Esophagus muscularis mucosa (tissue), 4 donors: ENCODE measurements around the gene APOL3. TPM values are rescaled to one million over a fixed set of nuclear protein-coding genes. Genes with fewer than 3 reads are reported as not detected.
"Not testable (repeated sequence)": the region's sequence is repeated elsewhere in the genome, so short reads cannot be mapped to it uniquely, and the experiment has no call there.

ENCODE experiments used
- DNase-seq: peaks from one replicate; pipeline ENCODE4 v3.0.0-alpha.2; 2017; ENCODE audit errors: extremely low spot score
- H3K27ac ChIP-seq, 4 donors: fragments of 200-600 bp; sonication (generic); replicated peaks in 1 of 4; 1 replicate in 3 of 4; 2 replicates in 1 of 4; pipeline ENCODE4 v1.5.1; 2016 to 2019; ENCODE audit warnings: mild to moderate bottlenecking in 1 of 4
- H3K27me3 ChIP-seq, 4 donors: fragments of 200-600 bp; sonication (generic); one replicate each; pipeline versions ENCODE4 v1.5.1 to v1.6.0; 2016 to 2019
- H3K36me3 ChIP-seq, 4 donors: fragments of 200-600 bp; sonication (generic); one replicate each; pipeline ENCODE4 v1.5.1; 2016 to 2019
- H3K4me1 ChIP-seq, 4 donors: fragments of 200-600 bp; sonication (generic); one replicate each; pipeline ENCODE4 v1.5.1; 2016 to 2019
- H3K4me3 ChIP-seq, 4 donors: fragments of 200-600 bp; sonication (generic); 1 replicate in 2 of 4; 2 replicates in 2 of 4; pipeline ENCODE4 v1.5.1; 2016 to 2019; ENCODE audit warnings: mild to moderate bottlenecking in 4 of 4, moderate library complexity in 1 of 4
- H3K9me3 ChIP-seq, 4 donors: fragments of 200-600 bp; sonication (generic); 1 replicate in 3 of 4; 2 replicates in 1 of 4; pipeline ENCODE4 v1.5.1; 2016 to 2019
- EP300 ChIP-seq: sonication (generic); formaldehyde crosslinking; IDR thresholded peaks from one replicate; pipeline ENCODE4 v1.6.1; 2017; ENCODE audit warnings: antibody characterized with exemption
- POLR2A ChIP-seq: fragments of 450-650 bp; IDR thresholded peaks from one replicate; pipeline ENCODE4 v1.6.1; 2017; ENCODE audit warnings: antibody characterized with exemption, moderate library complexity, mild to moderate bottlenecking, low read depth
- POLR2AphosphoS5 ChIP-seq, 2 donors: sonication (generic); formaldehyde crosslinking; IDR thresholded peaks; one replicate each; pipeline ENCODE4 v1.6.1; 2017; ENCODE audit warnings: antibody characterized with exemption in 2 of 2
- WGBS: methylation state at CpG from one replicate; pipeline ENCODE4 v1.1.5; 2018; 5-methylcytosine and 5-hydroxymethylcytosine counted together
- intact Hi-C: fragments of 100-400 bp; cut with DNase I; formaldehyde crosslinking; loops from one replicate; pipeline ENCODE4 v1.15.1; 2023
- total RNA-seq, 4 donors: library from RNA; depleted of rRNA; stranded (reverse); fragments of >200 nt; gene quantifications; one replicate each; pipeline versions ENCODE4 v1.1.0 to v1.2.1, GENCODE V29; 2016
- TF ChIP-seq, protein P1 (sequence below), 3 experiments: fragments of 200-600 bp in 2 of 3; fragments of 450-650 bp in 1 of 3; sonication (generic) in 2 of 3; IDR thresholded peaks; one replicate each; pipeline ENCODE4 v1.5.1; 2017 to 2019; ENCODE audit warnings: antibody characterized with exemption in 3 of 3, mild to moderate bottlenecking in 2 of 3, moderate library complexity in 1 of 3

The APOL3 gene
- total RNA-seq, 4 donors from 2014 or later, result 36.5 to 76.3 (median 52.8) TPM

DNA sequence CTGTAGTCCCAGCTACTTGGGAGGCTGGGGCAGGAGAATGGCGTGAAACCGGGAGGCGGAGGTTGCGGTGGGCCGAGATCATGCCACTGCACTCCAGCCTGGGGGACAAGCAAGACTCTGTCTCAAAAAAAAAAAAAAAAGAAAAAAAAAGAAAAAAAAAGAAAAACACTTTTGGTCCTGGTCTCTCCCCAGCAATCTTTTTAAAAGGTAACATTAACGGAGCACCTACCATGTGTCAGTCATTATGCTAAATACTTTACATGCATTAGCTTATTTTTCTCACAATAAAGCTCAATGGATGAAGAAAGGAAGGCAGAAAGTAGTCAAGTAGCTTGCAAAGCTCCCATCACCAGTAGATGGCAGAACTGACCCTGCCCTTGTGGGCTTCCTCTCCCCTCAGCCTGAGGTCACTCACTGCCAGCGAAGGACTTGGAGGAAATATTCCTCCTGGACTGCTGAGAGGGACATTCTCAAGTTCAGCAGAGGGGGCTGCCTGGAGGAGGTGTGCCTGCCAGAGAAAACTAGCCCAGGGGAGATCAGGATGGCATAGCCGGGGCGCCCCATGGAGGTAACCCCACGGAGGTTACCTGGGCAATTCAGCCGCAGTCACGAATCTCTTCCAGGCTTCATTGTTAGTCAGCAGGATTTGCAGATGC, 15.5 kb downstream of the APOL3 start:
- DNase-seq, result no peak
- H3K9me3 ChIP-seq, result no peaks in the 10 kb centered on the region
- H3K4me1 ChIP-seq, result peaks cover 24 to 40% (median 32%) of the 10 kb centered on the region in 4 donors
- TF ChIP-seq, protein P1, sequence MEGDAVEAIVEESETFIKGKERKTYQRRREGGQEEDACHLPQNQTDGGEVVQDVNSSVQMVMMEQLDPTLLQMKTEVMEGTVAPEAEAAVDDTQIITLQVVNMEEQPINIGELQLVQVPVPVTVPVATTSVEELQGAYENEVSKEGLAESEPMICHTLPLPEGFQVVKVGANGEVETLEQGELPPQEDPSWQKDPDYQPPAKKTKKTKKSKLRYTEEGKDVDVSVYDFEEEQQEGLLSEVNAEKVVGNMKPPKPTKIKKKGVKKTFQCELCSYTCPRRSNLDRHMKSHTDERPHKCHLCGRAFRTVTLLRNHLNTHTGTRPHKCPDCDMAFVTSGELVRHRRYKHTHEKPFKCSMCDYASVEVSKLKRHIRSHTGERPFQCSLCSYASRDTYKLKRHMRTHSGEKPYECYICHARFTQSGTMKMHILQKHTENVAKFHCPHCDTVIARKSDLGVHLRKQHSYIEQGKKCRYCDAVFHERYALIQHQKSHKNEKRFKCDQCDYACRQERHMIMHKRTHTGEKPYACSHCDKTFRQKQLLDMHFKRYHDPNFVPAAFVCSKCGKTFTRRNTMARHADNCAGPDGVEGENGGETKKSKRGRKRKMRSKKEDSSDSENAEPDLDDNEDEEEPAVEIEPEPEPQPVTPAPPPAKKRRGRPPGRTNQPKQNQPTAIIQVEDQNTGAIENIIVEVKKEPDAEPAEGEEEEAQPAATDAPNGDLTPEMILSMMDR (IDR thresholded peaks at IDR 0.05), result peak; percentile 68 to 83 (median 79)
- peak in 1 of 2 donors; percentile 32 for TF ChIP-seq POLR2AphosphoS5 (IDR thresholded peaks at IDR 0.05)
- TF ChIP-seq EP300, result no peak
- H3K4me3 ChIP-seq, result no peak overlapping the region
- intact Hi-C loops, result loop anchor here (2.0 to 5.0 kb wide), 2 partner anchors 38 to 342 kb away; no protein-coding TSS in a partner anchor
- peaks cover 0 to 74% (median 51%) of the 10 kb centered on the region in 4 donors for H3K36me3 ChIP-seq
- H3K27me3 ChIP-seq, result no peaks in the 10 kb centered on the region
- H3K27ac ChIP-seq, result peak overlapping the region in 3 of 4 donors; percentile 13 to 58 (median 57)
- 71% methylated on average over 12 of the region's 12 CpGs for WGBS

DNA sequence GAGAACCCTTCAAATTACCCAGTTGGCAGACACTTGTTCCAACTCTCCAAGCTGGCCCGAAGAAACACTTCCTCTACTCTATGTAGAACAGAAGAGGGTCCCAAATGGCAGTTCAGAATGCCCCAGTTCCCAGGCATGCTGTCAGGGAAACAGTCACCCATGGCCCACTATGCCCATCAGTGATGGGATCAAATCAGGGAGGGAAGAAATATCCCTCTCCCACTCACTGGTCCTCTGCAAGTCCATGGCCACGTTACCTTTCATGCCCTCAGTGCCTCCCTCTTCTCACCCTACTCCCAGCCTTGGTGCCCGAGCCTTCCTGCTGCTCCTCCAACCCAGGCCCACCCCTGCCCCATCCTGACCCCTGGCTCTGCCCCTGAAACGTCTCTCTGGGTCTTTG, 16.6 kb downstream of the APOL3 start:
- Histone ChIP-seq H3K27ac (no peak overlapping the region), H3K9me3 (no peaks in the 10 kb centered on the region), H3K4me1 (peaks cover 20 to 30% (median 26%) of the 10 kb centered on the region in 4 donors), H3K4me3 (no peak overlapping the region), H3K27me3 (no peaks in the 10 kb centered on the region), H3K36me3 (peaks cover 0 to 67% (median 47%) of the 10 kb centered on the region in 4 donors)
- intact Hi-C loops, result loop anchor here (2.0 to 5.0 kb wide), 2 partner anchors 39 to 343 kb away; no protein-coding TSS in a partner anchor
- DNase-seq, result no peak
- TF ChIP-seq POLR2AphosphoS5 (IDR thresholded peaks at IDR 0.05) (no peak), POLR2A (no peak)
- TF ChIP-seq, protein P1 (IDR thresholded peaks at IDR 0.05), result no peak
- 80% methylated on average over 4 of the region's 4 CpGs for WGBS

DNA sequence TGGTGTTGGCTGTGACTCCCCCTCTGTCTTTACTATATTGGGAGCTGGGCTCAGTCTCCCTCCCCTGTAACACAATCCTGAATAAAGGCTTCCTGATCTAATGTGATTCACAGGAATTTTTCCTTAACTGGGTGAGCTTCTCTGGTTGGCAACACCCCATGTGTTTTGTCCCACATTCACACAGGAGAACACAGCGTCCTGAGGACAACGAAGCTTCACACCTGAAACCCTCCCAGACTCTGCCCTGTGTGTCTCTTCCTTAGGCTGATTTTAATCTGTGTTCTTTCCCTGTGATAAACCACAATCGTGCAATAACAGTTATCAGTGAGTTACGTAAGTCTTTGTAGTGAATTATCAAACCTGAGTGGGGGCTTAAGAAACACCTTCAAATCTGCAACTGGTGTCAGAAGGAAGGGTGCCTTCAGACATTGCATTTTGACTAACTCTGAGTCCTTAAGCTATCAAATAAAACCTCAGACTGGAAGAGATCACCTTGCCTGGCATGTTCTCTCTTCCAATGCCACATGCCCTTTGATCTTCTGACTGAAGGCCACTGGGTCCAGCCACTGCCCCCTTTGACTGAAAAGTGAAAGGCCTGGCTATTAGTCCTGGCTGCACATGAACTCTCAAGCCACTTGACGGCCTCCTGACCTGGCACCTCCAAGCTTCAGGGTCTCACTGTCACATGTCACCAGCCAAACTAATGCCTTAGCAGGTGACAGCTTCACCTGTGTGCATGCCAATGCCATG, 17.3 kb downstream of the APOL3 start:
- DNase-seq, result no peak
- TF ChIP-seq POLR2A (no peak), EP300 (no peak), POLR2AphosphoS5 (IDR thresholded peaks at IDR 0.05) (no peak)
- TF ChIP-seq, protein P1 (IDR thresholded peaks at IDR 0.05), result no peak
- no peaks in the 10 kb centered on the region for H3K27me3 ChIP-seq
- H3K36me3 ChIP-seq, result peaks cover 0 to 60% (median 40%) of the 10 kb centered on the region in 4 donors
- H3K4me3 ChIP-seq, result no peak overlapping the region
- peaks cover 20 to 27% (median 22%) of the 10 kb centered on the region in 4 donors for H3K4me1 ChIP-seq
- 82% methylated on average over 4 of the region's 5 CpGs for WGBS
- no peak overlapping the region for H3K27ac ChIP-seq
- H3K9me3 ChIP-seq, result no peaks in the 10 kb centered on the region
- intact Hi-C loops, result loop anchor here (5.0 kb wide), 1 partner anchor 344 kb away; no protein-coding TSS in a partner anchor

DNA sequence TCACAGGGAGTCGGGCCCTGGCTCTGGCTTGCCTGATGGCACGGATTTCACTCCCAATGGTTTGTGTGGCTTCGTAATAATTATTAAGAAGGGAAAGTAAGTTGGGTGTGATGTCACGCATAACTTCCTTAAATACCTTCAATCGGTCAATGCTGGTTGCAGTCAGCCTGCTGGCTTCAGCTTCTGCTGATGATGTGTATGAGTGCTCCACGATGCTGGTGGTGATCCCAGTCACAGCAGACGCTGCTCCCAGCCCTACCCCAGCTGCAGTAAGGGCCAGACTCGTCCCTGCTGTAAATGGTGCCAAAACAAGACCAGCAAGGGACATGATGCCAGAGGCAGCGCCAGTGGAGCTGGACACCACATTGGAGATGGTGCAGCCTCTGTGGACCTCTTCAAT, 19.1 kb downstream of the APOL3 start:
- Histone ChIP-seq H3K9me3 (no peaks in the 10 kb centered on the region), H3K36me3 (peaks cover 0 to 50% (median 34%) of the 10 kb centered on the region in 4 donors), H3K27ac (no peak overlapping the region), H3K4me3 (no peak overlapping the region), H3K27me3 (no peaks in the 10 kb centered on the region), H3K4me1 (peaks cover 3 to 19% (median 9%) of the 10 kb centered on the region in 4 donors)
- intact Hi-C loops, result loop anchor here (5.0 kb wide), 1 partner anchor 346 kb away; no protein-coding TSS in a partner anchor
- 76% methylated on average over 9 of the region's 9 CpGs for WGBS
- no peak for DNase-seq
- TF ChIP-seq, protein P1 (IDR thresholded peaks at IDR 0.05), result no peak
- no peak for TF ChIP-seq POLR2A
- TF ChIP-seq EP300, result no peak
- no peak for TF ChIP-seq POLR2AphosphoS5 (IDR thresholded peaks at IDR 0.05)

DNA sequence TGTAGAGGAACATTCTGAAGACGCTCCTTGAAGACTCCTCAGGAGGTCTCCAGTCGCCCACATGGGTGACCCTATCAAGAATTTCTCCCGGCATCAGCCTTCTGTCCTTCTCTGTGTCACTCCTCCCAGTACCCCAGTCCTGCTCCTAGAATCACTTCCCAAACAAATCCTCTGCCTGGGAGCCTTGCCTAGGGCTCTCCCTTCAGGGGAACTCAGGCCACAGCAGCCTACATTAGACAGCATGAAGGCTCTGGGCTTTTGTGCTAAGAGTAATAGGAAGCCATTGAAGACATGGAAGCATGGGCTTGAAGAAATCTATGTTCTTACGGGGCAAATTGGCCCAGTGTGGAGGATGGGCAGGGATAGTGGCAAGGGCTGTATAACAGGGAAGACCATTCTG, 21.8 kb downstream of the APOL3 start:
- 100% methylated on average over 1 of the region's 4 CpGs for WGBS
- intact Hi-C loops, result not testable (repeated sequence)

More for the DNA sequence above, 21.8 kb downstream of the APOL3 start:
- H3K27ac ChIP-seq, H3K9me3 ChIP-seq, H3K4me3 ChIP-seq, DNase-seq, H3K27me3 ChIP-seq, H3K4me1 ChIP-seq: not testable (repeated sequence)
- H3K36me3 ChIP-seq, result peaks cover 0 to 39% (median 24%) of the 10 kb centered on the region in 4 donors
